ENCODE data around the gene CCDC30. TPM values are rescaled to one million over a fixed set of nuclear protein-coding genes. Genes with fewer than 3 reads are reported as not detected.
"Not testable (repeated sequence)": the region's sequence is repeated elsewhere in the genome, so short reads cannot be mapped to it uniquely, and the experiment has no call there.

Gene CCDC30
- polyA plus RNA-seq, 4 donors: 5.8 to 22.0 (median 17.8) TPM

- no peak for DNase-seq (ENCODE audit: low read depth in 4 of 4, low spot score in 3 of 4)
Measured at GRCh38 chr1:42449256-42449655, 13.8 kb upstream of the CCDC30 start.

GRCh38 chr1:42450061-42450460, 13.0 kb upstream of the CCDC30 start:
- no peak for DNase-seq (ENCODE audit: low read depth in 4 of 4, low spot score in 3 of 4)

- no peak for DNase-seq (ENCODE audit: low read depth in 4 of 4, low spot score in 3 of 4)
Measured at GRCh38 chr1:42453386-42453785, 9.7 kb upstream of the CCDC30 start.

GRCh38 chr1:42454403-42454802, 8.7 kb upstream of the CCDC30 start:
- no peak for DNase-seq (ENCODE audit: low read depth in 4 of 4, low spot score in 3 of 4)

- DNase-seq (ENCODE audit: low read depth in 4 of 4, low spot score in 3 of 4): peak; percentile 78 to 88 (median 82)
Measured at GRCh38 chr1:42456010-42456753, 6.9 kb upstream of the CCDC30 start, which contains the start of the genes PPCS and ZMYND12. Gene PPCS, plus strand, starts transcription at chr1:42456543. Its CDS starts 23 bp downstream, at chr1:42456566. Gene ZMYND12, minus strand, starts transcription at chr1:42456022. Its CDS starts 25 bp downstream, at chr1:42455997.

GRCh38 chr1:42456754-42457089, 6.4 kb upstream of the CCDC30 start:
- DNase-seq (ENCODE audit: low read depth in 4 of 4, low spot score in 3 of 4): peak in 2 of 4 donors; percentile 32 to 38

GRCh38 chr1:42461196-42461595, 1.9 kb upstream of the CCDC30 start:
- no peak for DNase-seq (ENCODE audit: low read depth in 4 of 4, low spot score in 3 of 4)

GRCh38 chr1:42463921-42464320, 835 bp downstream of the CCDC30 start:
- peak in 1 of 4 donors; percentile 12 for DNase-seq (ENCODE audit: low read depth in 4 of 4, low spot score in 3 of 4)

GRCh38 chr1:42466030-42466429, 2.9 kb downstream of the CCDC30 start:
- DNase-seq (ENCODE audit: low read depth in 4 of 4, low spot score in 3 of 4): no peak

GRCh38 chr1:42469727-42470126, 6.6 kb downstream of the CCDC30 start:
- DNase-seq (ENCODE audit: low read depth in 4 of 4, low spot score in 3 of 4): no peak

GRCh38 chr1:42476605-42477004, 13.5 kb downstream of the CCDC30 start:
- DNase-seq (ENCODE audit: low read depth in 4 of 4, low spot score in 3 of 4): no peak

GRCh38 chr1:42477354-42477753, 14.3 kb downstream of the CCDC30 start:
- DNase-seq (ENCODE audit: low read depth in 4 of 4, low spot score in 3 of 4): not testable (repeated sequence)

GRCh38 chr1:42477775-42478174, 14.7 kb downstream of the CCDC30 start:
- DNase-seq (ENCODE audit: low read depth in 4 of 4, low spot score in 3 of 4): no peak

- no peak for DNase-seq (ENCODE audit: low read depth in 4 of 4, low spot score in 3 of 4)
Measured at GRCh38 chr1:42479621-42480020, 16.5 kb downstream of the CCDC30 start.

GRCh38 chr1:42480921-42481320, 17.8 kb downstream of the CCDC30 start:
- no peak for DNase-seq (ENCODE audit: low read depth in 4 of 4, low spot score in 3 of 4)

GRCh38 chr1:42482635-42483153, 19.6 kb downstream of the CCDC30 start:
- no peak for DNase-seq (ENCODE audit: low read depth in 4 of 4, low spot score in 3 of 4)

GRCh38 chr1:42484382-42484781, 21.3 kb downstream of the CCDC30 start:
- DNase-seq (ENCODE audit: low read depth in 4 of 4, low spot score in 3 of 4): no peak

- DNase-seq (ENCODE audit: low read depth in 4 of 4, low spot score in 3 of 4): no peak
Measured at GRCh38 chr1:42490237-42490636, 27.2 kb downstream of the CCDC30 start.

- not testable (repeated sequence) for DNase-seq (ENCODE audit: low read depth in 4 of 4, low spot score in 3 of 4)
Measured at GRCh38 chr1:42502031-42502430, 38.9 kb downstream of the CCDC30 start.

GRCh38 chr1:42504535-42505128, 41.5 kb downstream of the CCDC30 start:
- no peak for DNase-seq (ENCODE audit: low read depth in 4 of 4, low spot score in 3 of 4)

GRCh38 chr1:42506576-42506975, 43.5 kb downstream of the CCDC30 start:
- no peak for DNase-seq (ENCODE audit: low read depth in 4 of 4, low spot score in 3 of 4)

- not testable (repeated sequence) for DNase-seq (ENCODE audit: low read depth in 4 of 4, low spot score in 3 of 4)
Measured at GRCh38 chr1:42511581-42512155, 48.6 kb downstream of the CCDC30 start.

Data from left renal pelvis (tissue), 4 donors.